ENCODE results near the gene CNTNAP3. TPM values are rescaled to one million over a fixed set of nuclear protein-coding genes. Genes with fewer than 3 reads are reported as not detected.
A peak's percentile ranks its signal among the peaks of the same experiment; 100 is the strongest.
"Not testable (repeated sequence)": the region's sequence is repeated elsewhere in the genome, so short reads cannot be mapped to it uniquely, and the experiment has no call there.

Gene CNTNAP3
- total RNA-seq, 1 donor from 2014 or later: 2.7 TPM

DNA sequence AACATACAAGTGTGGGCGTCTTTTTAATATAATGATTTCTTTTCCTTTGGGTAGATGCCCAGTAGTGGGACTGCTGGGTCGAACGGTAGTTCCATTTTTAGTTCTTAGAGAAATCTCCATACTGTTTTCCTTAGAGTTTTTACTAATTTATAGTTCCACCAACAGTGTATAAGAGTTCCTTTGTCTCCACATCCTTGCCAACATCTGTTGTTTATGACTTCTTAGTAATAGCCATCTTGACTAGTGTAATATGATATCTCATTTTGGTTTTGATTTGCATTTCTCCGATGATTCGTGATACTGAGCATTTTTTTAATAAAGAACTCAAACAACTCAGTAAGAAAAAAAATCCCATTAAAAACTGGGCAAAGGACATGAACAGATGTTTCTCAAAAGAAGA lies 225.0 kb downstream of the CNTNAP3 start:
- not testable (repeated sequence) for H3K4me2 ChIP-seq (ENCODE audit: low read length)

DNA sequence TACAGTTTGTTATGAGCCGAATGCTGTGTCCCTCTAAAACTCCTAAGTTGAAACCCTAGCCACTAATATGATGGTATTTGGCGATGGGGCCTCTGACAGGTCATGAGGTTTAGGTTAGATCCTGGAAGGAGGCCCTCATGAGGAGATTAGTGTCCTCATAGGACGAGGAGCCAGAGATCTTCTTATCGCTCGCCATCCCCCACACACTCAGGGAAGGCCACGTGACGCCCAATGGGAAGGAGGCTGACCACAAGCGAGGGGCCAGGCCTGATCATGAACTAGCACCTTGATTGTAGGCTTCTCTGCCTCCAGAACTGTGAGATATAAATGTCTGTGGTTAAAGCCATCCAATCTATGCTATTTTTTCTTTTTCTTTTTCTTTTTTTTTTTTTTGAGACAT lies 233.5 kb downstream of the CNTNAP3 start:
- H3K36me3 ChIP-seq (ENCODE audit: insufficient read depth, low read length); H3K9ac ChIP-seq (ENCODE audit: low read length); H4K20me1 ChIP-seq (ENCODE audit: insufficient read depth, low read length); FAIRE-seq; H3K27ac Mint-ChIP-seq (ENCODE audit: unreplicated experiment); H3K27me3 ChIP-seq (ENCODE audit: insufficient read depth, low read length); H3K79me2 ChIP-seq (ENCODE audit: insufficient read depth, low read length); H2AFZ ChIP-seq (ENCODE audit: low read depth, low read length); H3K4me2 ChIP-seq (ENCODE audit: low read length); H3K9me3 Mint-ChIP-seq (ENCODE audit: unreplicated experiment); H3K27ac ChIP-seq (ENCODE audit: low read depth, low read length); H3K27me3 Mint-ChIP-seq (ENCODE audit: low read depth, unreplicated experiment); DNase-seq (ENCODE audit: low read depth); H3K4me1 Mint-ChIP-seq (ENCODE audit: low read depth, unreplicated experiment); H3K9me3 ChIP-seq (ENCODE audit: insufficient read depth, low read depth, low read length); H3K4me1 ChIP-seq (ENCODE audit: insufficient read depth, low read length); H3K4me3 ChIP-seq (ENCODE audit: insufficient read depth, low read depth, low read length); H3K36me3 Mint-ChIP-seq (ENCODE audit: low read depth, unreplicated experiment); H3K4me3 Mint-ChIP-seq (ENCODE audit: unreplicated experiment): not testable (repeated sequence)

More for the DNA sequence above, 225.0 kb downstream of the CNTNAP3 start:
- H4K20me1 ChIP-seq (ENCODE audit: insufficient read depth, low read length); H3K27ac Mint-ChIP-seq (ENCODE audit: unreplicated experiment); H3K36me3 ChIP-seq (ENCODE audit: insufficient read depth, low read length); H3K36me3 Mint-ChIP-seq (ENCODE audit: low read depth, unreplicated experiment); H3K79me2 ChIP-seq (ENCODE audit: insufficient read depth, low read length); H3K9ac ChIP-seq (ENCODE audit: low read length); H3K4me3 Mint-ChIP-seq (ENCODE audit: unreplicated experiment); H3K27ac ChIP-seq (ENCODE audit: low read depth, low read length); H3K9me3 Mint-ChIP-seq (ENCODE audit: unreplicated experiment); H3K27me3 Mint-ChIP-seq (ENCODE audit: low read depth, unreplicated experiment); H3K4me3 ChIP-seq (ENCODE audit: insufficient read depth, low read depth, low read length); FAIRE-seq; H3K4me1 ChIP-seq (ENCODE audit: insufficient read depth, low read length); H3K9me3 ChIP-seq (ENCODE audit: insufficient read depth, low read depth, low read length); H3K4me1 Mint-ChIP-seq (ENCODE audit: low read depth, unreplicated experiment); H2AFZ ChIP-seq (ENCODE audit: low read depth, low read length); H3K27me3 ChIP-seq (ENCODE audit: insufficient read depth, low read length): not testable (repeated sequence)
- peak; percentile 61 for DNase-seq (ENCODE audit: low read depth)

DNA sequence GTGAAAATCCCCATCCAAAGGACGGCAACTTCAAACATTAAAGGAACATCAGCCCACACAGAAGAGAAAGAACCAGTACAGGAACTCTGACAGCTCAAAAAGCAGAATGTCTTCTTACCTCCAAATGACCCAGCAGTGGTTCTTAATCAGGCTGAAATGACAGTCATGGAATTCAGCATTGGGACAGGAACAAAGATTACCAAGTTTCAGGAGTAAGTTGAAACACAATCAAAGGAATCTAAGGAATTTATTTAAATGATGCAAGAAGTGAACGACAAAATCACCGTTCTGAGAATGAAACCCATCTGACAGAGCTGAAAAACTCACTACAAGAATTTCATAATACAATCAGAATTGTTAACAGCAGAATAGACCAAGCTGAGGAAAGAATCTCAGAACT lies 241.1 kb downstream of the CNTNAP3 start:
- H3K4me2 ChIP-seq (ENCODE audit: low read length); H3K4me1 ChIP-seq (ENCODE audit: insufficient read depth, low read length); H3K27me3 ChIP-seq (ENCODE audit: insufficient read depth, low read length); H3K27ac ChIP-seq (ENCODE audit: low read depth, low read length); H3K79me2 ChIP-seq (ENCODE audit: insufficient read depth, low read length); H3K4me1 Mint-ChIP-seq (ENCODE audit: low read depth, unreplicated experiment); H3K27ac Mint-ChIP-seq (ENCODE audit: unreplicated experiment); H2AFZ ChIP-seq (ENCODE audit: low read depth, low read length); FAIRE-seq; H3K4me3 ChIP-seq (ENCODE audit: insufficient read depth, low read depth, low read length); H4K20me1 ChIP-seq (ENCODE audit: insufficient read depth, low read length); H3K27me3 Mint-ChIP-seq (ENCODE audit: low read depth, unreplicated experiment); H3K9me3 Mint-ChIP-seq (ENCODE audit: unreplicated experiment); H3K36me3 Mint-ChIP-seq (ENCODE audit: low read depth, unreplicated experiment); H3K9me3 ChIP-seq (ENCODE audit: insufficient read depth, low read depth, low read length); H3K4me3 Mint-ChIP-seq (ENCODE audit: unreplicated experiment); H3K36me3 ChIP-seq (ENCODE audit: insufficient read depth, low read length); H3K9ac ChIP-seq (ENCODE audit: low read length): not testable (repeated sequence)
- peak; percentile 33 for DNase-seq (ENCODE audit: low read depth)

DNA sequence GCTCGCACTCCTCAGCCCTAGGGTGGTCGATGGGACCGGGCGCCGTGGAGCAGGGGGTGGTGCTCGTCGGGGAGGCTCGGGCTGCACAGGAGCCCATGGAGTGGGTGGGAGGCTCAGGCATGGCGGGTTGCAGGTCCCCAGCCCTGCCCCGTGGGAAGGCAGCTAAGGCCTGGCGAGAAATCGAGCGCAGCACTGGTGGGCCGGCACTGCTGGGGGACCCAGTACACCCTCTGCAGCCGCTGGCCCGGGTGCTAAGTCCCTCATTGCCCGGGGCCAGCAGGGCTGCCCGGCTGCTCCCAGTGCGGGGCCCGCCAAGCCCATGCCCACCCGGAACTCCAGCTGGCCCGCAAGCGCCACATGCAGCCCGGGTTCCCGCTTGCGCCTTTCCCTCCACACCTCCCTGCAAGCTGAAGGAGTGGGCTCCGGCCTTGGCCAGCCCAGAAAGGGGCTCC lies 245.6 kb downstream of the CNTNAP3 start:
- FAIRE-seq; H3K4me1 Mint-ChIP-seq (ENCODE audit: low read depth, unreplicated experiment); H3K27me3 ChIP-seq (ENCODE audit: insufficient read depth, low read length); H4K20me1 ChIP-seq (ENCODE audit: insufficient read depth, low read length); H3K27ac ChIP-seq (ENCODE audit: low read depth, low read length); H3K27me3 Mint-ChIP-seq (ENCODE audit: low read depth, unreplicated experiment); H3K27ac Mint-ChIP-seq (ENCODE audit: unreplicated experiment); H3K4me3 ChIP-seq (ENCODE audit: insufficient read depth, low read depth, low read length); H2AFZ ChIP-seq (ENCODE audit: low read depth, low read length); H3K4me1 ChIP-seq (ENCODE audit: insufficient read depth, low read length); H3K36me3 Mint-ChIP-seq (ENCODE audit: low read depth, unreplicated experiment); H3K79me2 ChIP-seq (ENCODE audit: insufficient read depth, low read length); H3K9me3 ChIP-seq (ENCODE audit: insufficient read depth, low read depth, low read length); H3K9me3 Mint-ChIP-seq (ENCODE audit: unreplicated experiment); H3K4me3 Mint-ChIP-seq (ENCODE audit: unreplicated experiment); DNase-seq (ENCODE audit: low read depth); H3K4me2 ChIP-seq (ENCODE audit: low read length); H3K9ac ChIP-seq (ENCODE audit: low read length); H3K36me3 ChIP-seq (ENCODE audit: insufficient read depth, low read length): not testable (repeated sequence)

DNA sequence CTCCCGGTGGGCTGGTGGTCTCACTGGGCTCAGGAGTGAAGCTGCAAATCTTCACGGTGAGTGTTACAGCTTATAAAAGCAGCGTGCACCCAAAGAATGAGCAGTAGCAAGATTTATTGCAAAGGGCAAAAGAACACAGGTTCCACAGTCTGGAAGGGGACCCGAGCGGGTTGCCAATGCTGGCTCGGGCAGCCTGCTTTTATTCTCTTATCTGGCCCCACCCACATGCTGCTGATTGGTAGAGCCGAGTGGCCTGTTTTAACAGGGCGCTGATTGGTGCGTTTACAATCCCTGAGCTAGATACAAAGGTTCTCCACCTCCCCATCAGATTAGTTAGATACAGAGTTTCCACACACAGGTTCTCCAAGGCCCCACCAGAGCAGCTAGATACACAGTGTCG lies 246.2 kb downstream of the CNTNAP3 start:
- H3K36me3 Mint-ChIP-seq (ENCODE audit: low read depth, unreplicated experiment); H3K9me3 Mint-ChIP-seq (ENCODE audit: unreplicated experiment); H3K4me1 Mint-ChIP-seq (ENCODE audit: low read depth, unreplicated experiment); H3K79me2 ChIP-seq (ENCODE audit: insufficient read depth, low read length); H3K27me3 ChIP-seq (ENCODE audit: insufficient read depth, low read length); H3K36me3 ChIP-seq (ENCODE audit: insufficient read depth, low read length); FAIRE-seq; H2AFZ ChIP-seq (ENCODE audit: low read depth, low read length); H3K4me3 Mint-ChIP-seq (ENCODE audit: unreplicated experiment); H4K20me1 ChIP-seq (ENCODE audit: insufficient read depth, low read length); H3K27ac ChIP-seq (ENCODE audit: low read depth, low read length); H3K4me3 ChIP-seq (ENCODE audit: insufficient read depth, low read depth, low read length); H3K4me1 ChIP-seq (ENCODE audit: insufficient read depth, low read length); DNase-seq (ENCODE audit: low read depth); H3K9me3 ChIP-seq (ENCODE audit: insufficient read depth, low read depth, low read length); H3K27ac Mint-ChIP-seq (ENCODE audit: unreplicated experiment); H3K27me3 Mint-ChIP-seq (ENCODE audit: low read depth, unreplicated experiment); H3K4me2 ChIP-seq (ENCODE audit: low read length); H3K9ac ChIP-seq (ENCODE audit: low read length): not testable (repeated sequence)

DNA sequence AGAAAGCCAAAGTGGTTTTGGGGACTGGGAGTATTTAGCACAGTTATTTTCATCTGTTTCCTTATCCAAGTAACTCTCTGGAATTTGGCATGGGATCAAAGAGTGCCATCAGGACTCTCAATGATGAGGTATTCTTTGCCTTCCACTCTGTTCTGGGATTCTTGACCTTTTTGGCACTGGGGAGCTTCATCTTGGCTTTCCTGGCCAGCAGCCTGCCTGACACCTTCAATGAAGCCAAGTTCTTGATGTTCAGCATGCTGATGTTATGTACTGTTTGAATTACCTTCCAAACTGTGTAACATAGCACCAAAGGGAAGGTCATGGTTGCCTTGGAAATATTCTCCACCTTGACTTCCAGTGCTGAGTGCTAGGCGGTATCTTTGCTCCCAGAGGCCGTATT lies 248.8 kb downstream of the CNTNAP3 start:
- H3K27ac ChIP-seq (ENCODE audit: low read depth, low read length); H3K27me3 ChIP-seq (ENCODE audit: insufficient read depth, low read length); H2AFZ ChIP-seq (ENCODE audit: low read depth, low read length); H4K20me1 ChIP-seq (ENCODE audit: insufficient read depth, low read length); H3K4me3 Mint-ChIP-seq (ENCODE audit: unreplicated experiment); H3K4me2 ChIP-seq (ENCODE audit: low read length); H3K79me2 ChIP-seq (ENCODE audit: insufficient read depth, low read length); H3K9me3 ChIP-seq (ENCODE audit: insufficient read depth, low read depth, low read length); FAIRE-seq; H3K9me3 Mint-ChIP-seq (ENCODE audit: unreplicated experiment); H3K4me3 ChIP-seq (ENCODE audit: insufficient read depth, low read depth, low read length); H3K36me3 Mint-ChIP-seq (ENCODE audit: low read depth, unreplicated experiment); H3K27me3 Mint-ChIP-seq (ENCODE audit: low read depth, unreplicated experiment); H3K36me3 ChIP-seq (ENCODE audit: insufficient read depth, low read length); H3K27ac Mint-ChIP-seq (ENCODE audit: unreplicated experiment); H3K4me1 ChIP-seq (ENCODE audit: insufficient read depth, low read length); H3K4me1 Mint-ChIP-seq (ENCODE audit: low read depth, unreplicated experiment); H3K9ac ChIP-seq (ENCODE audit: low read length): not testable (repeated sequence)
- DNase-seq (ENCODE audit: low read depth): peak; percentile 41

Measured in astrocyte (in vitro differentiated cells and primary cell).